GM19099 (cell line): Measurements from ENCODE around the gene MTHFSD.

ENCODE experiments used
- POLR2A ChIP-seq: IDR thresholded peaks from 3 replicates; pipeline ENCODE4 v1.6.1; 2011; ENCODE audit warnings: low read depth; ENCODE audit not compliant: insufficient read length; ENCODE audit errors: extremely low read depth

The MTHFSD gene

DNA sequence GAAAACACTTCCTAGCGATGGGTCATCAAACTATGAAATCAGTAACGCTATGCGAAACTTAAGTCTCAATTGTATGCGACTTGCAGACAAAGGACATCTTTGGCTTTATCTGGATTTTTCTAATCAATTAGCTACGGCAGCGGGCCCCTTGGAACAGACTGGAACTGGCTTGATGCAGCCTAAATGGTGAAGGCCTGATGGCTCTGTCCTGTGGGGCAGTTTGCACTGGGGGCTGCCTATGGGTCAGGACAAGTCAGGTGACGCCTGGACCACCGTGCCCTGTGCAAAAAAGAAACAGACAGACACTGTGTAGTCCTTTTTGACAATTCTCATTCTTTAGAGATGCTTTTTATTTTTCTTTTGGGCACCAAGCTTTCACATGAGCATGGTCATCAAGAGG is 22.0 kb downstream of the MTHFSD start:
- no peak for TF ChIP-seq POLR2A

DNA sequence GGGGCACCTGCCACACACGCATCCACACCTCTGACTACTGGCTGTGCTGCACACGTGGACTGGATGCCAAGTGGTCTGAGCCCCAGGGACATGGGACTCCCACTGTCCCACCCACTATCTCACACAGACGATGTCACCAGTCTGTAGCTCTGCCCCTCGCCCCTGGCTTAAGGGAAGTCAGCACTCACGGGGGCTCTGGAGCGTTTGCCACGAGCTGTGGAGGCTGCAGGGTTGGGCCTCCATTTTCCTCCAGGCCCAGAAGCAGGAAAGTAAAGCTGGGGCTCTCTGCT is 22.6 kb downstream of the MTHFSD start:
- no peak for TF ChIP-seq POLR2A

DNA sequence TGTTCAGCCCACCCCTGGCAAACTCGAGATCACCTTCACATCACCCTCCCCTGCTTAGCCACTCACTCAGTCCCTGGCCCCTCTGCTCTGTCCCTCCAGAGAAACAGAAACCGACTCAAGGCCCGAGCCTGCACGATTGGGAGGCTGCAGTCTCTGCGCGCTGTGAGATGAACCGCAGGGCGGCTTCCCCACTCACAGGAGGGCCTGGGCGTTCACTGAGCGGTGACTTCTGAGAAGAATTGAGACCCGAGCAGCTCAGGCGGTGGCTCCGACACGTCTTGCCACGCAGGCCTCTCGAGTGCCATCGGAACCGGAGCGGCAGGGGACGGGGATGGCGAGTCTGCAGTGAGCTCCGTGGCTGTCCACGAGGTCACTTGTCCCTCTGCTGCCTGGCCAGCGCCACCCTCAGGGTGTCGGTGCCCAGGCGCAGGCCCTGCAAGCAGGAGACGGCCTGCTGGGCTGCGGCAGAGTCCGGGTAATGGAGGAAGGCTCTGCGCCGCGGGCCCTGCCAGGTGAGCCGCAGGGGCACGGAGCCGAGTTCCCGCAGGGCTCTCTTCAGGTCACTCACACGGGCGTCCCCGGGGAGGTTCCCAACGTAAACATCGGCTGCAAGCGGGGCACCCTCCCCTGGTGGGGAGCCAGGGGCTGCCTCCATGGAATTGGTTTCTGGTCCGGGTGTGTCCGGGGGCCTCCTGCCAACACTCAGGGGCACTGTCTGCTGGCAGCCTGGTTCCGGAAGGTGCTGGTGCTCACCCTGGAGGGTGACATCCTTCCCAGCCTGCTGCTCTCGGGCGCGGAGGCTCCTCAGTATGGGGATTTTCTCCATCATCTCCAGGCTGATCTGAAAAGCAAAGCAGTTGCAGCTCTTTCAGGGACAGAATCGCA is 23.2 kb downstream of the MTHFSD start:
- TF ChIP-seq POLR2A = no peak

DNA sequence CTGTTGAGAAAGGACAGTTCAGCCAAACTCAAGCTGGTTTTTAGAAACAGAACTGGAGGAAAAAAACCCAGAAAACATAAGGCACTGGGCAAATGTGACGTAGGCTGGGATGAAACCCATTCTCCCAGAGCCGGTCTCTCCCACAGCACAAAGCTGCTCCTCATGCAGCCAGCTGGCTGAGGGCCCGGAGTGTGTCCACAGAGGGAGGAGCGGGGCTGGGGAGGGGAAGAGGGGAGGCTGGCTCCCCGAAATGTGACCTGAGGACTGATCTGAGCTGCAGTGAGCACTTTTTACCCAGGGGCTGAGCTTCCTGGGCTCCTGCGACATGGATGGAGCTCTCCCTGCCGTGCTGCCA is 23.9 kb downstream of the MTHFSD start:
- no peak for TF ChIP-seq POLR2A

DNA sequence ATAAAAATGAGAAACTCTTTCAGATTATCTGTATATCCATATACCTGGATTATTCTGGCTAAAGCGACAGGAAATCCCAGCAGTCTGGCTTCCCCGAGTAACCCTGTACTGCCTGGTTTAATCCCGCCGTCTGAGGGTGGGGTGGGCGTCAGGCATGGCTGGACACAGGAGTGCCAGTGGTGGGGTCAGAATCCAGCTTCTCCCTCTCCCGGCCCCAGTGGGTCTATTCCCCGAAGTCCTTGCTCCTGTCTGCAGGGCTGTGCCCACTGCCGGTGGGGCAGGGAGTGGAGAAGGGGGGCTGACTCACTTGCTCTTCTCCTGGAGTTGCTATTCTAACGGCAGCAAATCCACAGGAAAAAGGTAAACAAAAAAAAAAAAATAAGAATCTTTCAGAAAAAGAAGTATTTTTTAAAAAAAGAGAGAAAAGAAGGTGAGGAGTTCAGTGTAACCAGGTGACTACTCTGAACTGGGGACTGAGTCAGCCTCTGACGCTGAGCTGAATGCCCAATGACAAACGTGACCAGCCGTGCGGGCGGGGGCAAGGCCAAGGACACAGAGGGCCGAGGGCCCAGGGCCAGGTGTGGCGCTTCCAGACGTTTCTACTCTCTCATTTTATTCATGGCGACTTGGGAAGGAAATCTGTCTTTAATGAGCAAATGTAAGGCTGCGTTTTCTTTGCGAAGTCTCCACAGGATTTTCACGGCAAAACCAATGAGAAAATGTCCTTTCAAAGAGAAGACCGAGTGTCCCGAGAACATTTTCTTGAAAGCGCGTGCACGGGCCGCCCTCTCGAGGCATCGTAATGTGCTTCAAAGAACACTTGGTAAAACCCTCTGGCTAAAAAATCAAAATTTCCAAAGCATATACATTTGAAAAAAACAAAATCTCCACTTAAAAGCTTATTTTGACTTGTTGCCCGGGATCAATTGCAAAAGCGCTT is 24.5 kb downstream of the MTHFSD start:
- no peak for TF ChIP-seq POLR2A

DNA sequence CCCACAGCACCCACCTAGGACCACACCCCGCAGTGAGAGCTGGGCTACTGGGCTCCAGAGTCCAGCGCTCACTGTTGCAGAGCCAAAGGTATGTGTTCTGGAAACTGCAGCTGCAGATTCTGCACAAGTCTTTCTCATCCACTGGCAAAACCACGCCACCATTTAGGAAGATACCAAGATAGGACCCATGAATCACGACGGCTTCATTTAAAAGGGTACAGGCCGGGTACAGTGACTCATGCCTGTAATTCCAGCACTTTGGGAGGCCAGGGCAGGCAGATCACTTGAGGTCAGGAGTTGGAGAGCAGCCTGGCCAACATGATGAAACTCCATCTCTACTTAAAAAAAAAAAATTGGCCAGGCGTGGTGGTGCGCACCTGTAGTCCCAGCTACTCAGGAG is 25.9 kb downstream of the MTHFSD start:
- no peak for TF ChIP-seq POLR2A

DNA sequence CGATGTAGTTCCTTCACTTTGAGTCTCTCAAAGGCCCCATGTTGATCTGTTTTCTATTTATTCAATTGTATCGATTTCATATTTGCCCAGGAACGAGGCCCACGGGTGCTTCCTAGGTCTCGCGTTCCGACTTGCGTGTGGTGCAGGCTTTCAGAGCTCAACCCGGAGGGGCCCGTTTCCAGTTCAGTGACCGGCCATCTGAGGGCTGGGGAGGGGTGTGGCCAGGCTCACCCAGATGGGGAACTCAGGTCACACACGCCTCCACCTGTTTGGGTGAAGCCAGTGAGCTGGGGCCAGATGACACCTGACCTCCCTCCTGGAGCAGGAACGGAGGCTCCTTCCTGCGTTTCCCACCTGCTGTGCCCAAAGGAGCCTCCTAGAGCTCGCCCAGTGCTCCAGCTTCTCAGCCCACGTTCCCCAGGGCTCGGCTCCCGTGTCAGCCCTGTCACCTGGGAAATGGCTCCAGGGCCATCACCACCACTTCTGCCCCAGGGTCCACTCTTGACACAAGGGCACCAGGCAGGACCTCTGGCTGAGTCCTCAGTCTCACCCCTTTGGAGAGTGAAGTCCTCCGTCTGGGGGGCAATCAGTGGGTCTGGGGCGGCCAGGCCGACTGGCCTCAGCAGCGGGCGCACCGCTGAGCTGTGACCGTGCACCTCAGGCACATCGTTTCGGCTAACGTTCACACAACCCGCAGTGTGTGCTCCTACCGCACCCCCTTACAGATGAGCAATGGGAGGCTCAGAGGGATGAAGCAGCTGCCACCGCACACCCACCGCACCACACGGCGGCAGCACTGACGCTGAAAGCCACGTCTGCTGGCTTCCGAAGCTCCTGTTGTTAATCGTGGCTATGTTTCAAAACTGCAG is 26.7 kb downstream of the MTHFSD start:
- TF ChIP-seq POLR2A = no peak

DNA sequence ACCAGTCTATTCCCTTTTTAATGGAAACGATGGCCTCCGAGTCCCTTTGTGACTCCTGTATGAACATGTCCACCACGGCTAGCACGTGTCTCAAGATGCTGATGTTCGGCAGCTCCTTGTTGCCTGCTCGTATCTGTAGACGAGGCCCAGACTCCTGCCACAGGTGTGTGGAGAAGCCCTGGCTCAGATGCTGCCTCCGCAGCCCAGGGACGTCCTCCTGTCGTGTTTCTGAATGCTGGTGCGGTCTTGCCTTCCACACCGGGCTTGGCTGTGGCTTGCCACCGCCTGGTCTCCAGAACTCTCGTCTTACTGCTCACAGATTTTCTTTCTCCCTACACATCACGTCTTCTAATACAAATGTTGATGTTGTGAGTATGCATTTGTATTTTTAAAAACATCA is 27.7 kb downstream of the MTHFSD start:
- no peak for TF ChIP-seq POLR2A

DNA sequence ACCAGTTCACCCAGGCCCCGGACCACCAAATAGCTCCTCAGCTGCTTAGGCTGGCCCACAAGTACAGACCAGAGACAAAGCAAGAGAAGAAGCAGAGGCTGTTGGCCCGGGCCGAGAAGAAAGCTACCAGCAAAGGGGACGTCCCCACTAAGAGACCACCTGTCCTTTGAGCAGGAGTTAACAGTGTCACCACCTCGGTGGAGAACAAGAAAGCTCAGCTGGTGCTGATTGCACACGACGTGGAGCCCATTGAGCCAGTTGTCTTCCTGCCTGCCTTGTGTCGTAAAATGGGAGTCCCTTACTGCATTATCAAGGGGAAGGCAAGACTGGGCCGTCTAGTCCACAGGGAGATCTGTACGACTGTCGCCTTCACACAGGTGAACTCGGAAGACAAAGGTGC is 29.3 kb downstream of the MTHFSD start:
- no peak for TF ChIP-seq POLR2A

DNA sequence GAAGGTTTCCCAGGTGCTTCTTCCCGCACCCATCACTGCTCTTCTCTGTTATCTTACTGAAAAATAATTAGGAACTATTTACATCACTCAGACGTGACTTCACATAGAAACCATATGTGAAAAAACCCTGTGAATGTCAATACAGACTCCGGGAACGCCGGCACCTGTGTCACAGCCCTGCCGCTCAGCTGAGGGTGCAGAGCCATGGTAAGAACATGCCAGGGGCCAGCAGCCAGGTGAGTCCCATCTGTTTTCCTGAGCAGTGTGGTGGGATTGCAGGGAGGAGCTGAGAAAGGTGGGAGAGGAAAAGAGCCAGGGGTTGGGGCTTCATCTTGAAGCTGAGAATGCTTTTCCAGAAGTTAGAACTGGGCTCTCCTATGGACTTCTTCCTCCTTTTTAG is 31.0 kb downstream of the MTHFSD start:
- no peak for TF ChIP-seq POLR2A

DNA sequence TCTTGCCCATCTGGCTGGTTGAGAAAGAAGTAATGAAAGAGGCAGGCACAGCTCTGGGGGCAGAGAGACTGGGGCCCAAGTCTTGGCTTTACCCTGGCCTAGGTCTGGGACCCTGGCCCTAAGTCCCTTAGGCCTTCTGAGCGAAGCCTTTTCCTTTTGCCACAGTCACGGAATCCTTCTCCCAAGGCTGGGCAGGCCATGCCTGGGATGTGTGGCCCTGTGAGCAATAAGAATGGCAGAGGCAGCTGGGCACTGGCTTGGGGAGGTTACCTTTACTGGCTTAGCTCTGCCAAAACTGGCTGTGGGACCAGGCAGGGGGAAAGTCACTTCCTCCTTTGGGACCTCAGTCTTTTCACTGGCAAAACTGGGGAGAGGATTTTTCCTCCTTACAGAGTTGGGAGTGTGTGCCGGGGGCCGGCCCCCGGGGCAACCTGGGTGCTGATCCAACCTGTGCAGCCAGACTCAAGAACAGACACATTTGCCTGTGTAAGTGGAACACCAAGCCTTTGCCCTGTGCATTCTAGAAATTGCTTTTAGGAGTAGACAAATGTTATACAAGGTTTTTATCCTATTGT is 31.8 kb downstream of the MTHFSD start:
- TF ChIP-seq POLR2A = no peak

DNA sequence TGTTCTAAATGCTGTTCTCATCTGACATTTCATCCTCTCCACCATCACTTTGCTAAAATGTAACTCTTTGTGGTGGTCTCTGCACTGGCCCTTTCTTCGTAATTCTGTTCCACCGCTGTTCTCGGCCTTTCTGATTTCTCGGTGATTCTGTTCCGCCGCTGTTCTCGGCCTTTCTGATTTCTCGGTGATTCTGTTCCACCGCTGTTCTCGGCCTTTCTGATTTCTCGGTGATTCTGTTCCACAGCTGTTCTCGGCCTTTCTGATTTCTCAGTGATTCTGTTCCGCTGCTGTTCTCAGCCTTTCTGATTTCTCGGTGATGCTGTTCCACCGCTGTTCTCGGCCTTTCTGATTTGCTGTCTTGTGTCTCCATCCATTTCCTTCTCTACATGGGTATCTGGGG is 32.4 kb downstream of the MTHFSD start:
- no peak for TF ChIP-seq POLR2A

DNA sequence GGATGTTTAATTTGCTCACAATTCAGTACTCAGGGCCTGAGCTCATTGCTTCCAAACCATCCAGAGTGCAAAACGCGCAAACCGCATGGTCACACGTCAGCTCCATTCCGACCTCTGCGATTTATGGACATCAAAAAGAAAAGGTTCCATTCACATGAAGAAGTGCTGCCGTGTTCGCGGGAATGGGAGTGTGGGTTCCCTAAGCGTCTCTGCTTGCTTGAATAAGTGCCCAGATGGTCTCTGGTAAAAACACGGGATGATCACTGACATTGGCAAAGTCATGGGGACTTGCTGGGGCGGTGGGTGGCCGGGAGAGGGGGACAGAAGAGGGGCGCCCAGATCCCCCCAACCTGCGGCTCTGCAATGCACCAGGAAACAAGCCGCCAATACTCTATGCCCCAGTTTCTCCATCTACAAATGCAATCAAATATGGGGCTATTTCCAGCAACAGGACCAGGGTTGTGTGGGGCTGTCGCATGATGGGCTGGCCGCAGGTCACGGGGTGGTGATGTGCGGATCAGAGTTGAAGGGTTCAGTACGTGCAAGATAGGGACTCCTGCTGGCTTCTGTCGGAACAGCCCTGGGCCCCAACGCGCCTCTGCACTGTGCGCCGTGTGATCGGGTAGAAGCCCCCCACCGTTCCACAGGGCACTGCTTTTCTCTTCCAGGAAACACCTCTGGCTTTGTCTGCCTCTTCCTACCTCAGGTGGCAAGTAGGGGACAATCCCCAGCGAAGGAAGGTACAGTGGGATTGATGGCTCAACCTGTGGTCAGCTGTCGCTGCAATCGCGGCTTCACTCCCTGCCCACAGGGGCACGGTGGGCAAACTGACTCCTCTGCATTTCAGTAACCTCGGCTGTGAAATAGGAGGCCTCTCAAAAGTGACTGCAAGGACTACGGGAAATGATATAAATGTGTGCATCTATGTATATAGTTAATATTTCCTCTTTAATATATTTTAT is 33.5 kb downstream of the MTHFSD start:
- TF ChIP-seq POLR2A = no peak
